Mucosa of rectum (tissue), 2 donors: ENCODE results near the gene CELSR3.

Experiments used
- H3K27ac ChIP-seq, 2 donors: one replicate each; pipeline ENCODE4 v1.7.0; 2013; ENCODE audit warnings: inconsistent platforms in 2 of 2, low read depth in 2 of 2, low read length in 2 of 2
- H3K27me3 ChIP-seq, 2 donors: one replicate each; pipeline ENCODE4 v1.7.0; 2013; ENCODE audit warnings: low read length in 2 of 2; ENCODE audit not compliant: control insufficient read depth in 2 of 2, insufficient read depth in 2 of 2
- H3K36me3 ChIP-seq, 2 donors: one replicate each; pipeline ENCODE4 v1.7.0; 2013; ENCODE audit warnings: low read length in 2 of 2; ENCODE audit not compliant: control insufficient read depth in 2 of 2, insufficient read depth in 2 of 2
- H3K4me1 ChIP-seq, 2 donors: one replicate each; pipeline ENCODE4 v1.7.0; 2013; ENCODE audit warnings: low read length in 2 of 2, mild to moderate bottlenecking in 1 of 2; ENCODE audit not compliant: control insufficient read depth in 2 of 2, insufficient read depth in 2 of 2
- H3K4me3 ChIP-seq, 2 donors: one replicate each; pipeline ENCODE4 v1.7.0; 2013; ENCODE audit warnings: low read length in 2 of 2
- H3K9ac ChIP-seq, 2 donors: one replicate each; pipeline ENCODE4 v1.7.0; 2013; ENCODE audit warnings: low read length in 2 of 2, low read depth in 1 of 2, mild to moderate bottlenecking in 1 of 2
- H3K9me3 ChIP-seq, 2 donors: one replicate each; pipeline ENCODE4 v1.7.0; 2013; ENCODE audit warnings: low read length in 2 of 2; ENCODE audit not compliant: control insufficient read depth in 2 of 2
- donor health status: healthy.
- donor health status: Normal muscosa, but diverticular disease.

The CELSR3 gene

GRCh38 chr3:48696156-48696555, 33.5 kb upstream of the CELSR3 start:
- H3K4me1 ChIP-seq: peaks cover 7 to 13% of the 10 kb centered on the region in 2 donors

GRCh38 chr3:48695393-48695753, 32.7 kb upstream of the CELSR3 start:
- Histone ChIP-seq H3K9ac (peak overlapping the region; percentile 49 to 52), H3K4me1 (peaks cover 7 to 13% of the 10 kb centered on the region in 2 donors)

More at GRCh38 chr3:48696156-48696555, 33.5 kb upstream of the CELSR3 start:
- no peak overlapping the region for H3K27ac ChIP-seq
- H3K9me3 ChIP-seq: no peaks in the 10 kb centered on the region
- H3K9ac ChIP-seq: no peak overlapping the region
- H3K4me3 ChIP-seq: no peak overlapping the region
- no peaks in the 10 kb centered on the region for H3K27me3 ChIP-seq
- H3K36me3 ChIP-seq: peaks cover 49 to 68% of the 10 kb centered on the region in 2 donors

GRCh38 chr3:48694610-48695392, 32.1 kb upstream of the CELSR3 start:
- H3K27me3 ChIP-seq: no peaks in the 10 kb centered on the region
- H3K4me1 ChIP-seq: peaks cover 4 to 13% of the 10 kb centered on the region in 2 donors
- H3K9ac ChIP-seq: peak overlapping the region; percentile 49 to 52
- peak overlapping the region; percentile 68 to 79 for H3K27ac ChIP-seq
- peaks cover 59 to 76% of the 10 kb centered on the region in 2 donors for H3K36me3 ChIP-seq
- no peaks in the 10 kb centered on the region for H3K9me3 ChIP-seq
- H3K4me3 ChIP-seq: peak overlapping the region; percentile 36 to 48

More at GRCh38 chr3:48695393-48695753, 32.7 kb upstream of the CELSR3 start:
- Histone ChIP-seq H3K36me3 (peaks cover 55 to 73% of the 10 kb centered on the region in 2 donors), H3K4me3 (peak overlapping the region; percentile 36 to 48), H3K27me3 (no peaks in the 10 kb centered on the region), H3K9me3 (no peaks in the 10 kb centered on the region), H3K27ac (peak overlapping the region; percentile 68 to 79)

- Histone ChIP-seq H3K27ac (no peak overlapping the region), H3K27me3 (no peaks in the 10 kb centered on the region), H3K36me3 (peaks cover 65 to 76% of the 10 kb centered on the region in 2 donors), H3K4me3 (no peak overlapping the region), H3K4me1 (peaks cover 4 to 13% of the 10 kb centered on the region in 2 donors), H3K9me3 (no peaks in the 10 kb centered on the region), H3K9ac (no peak overlapping the region)
These were observed 31.1 kb upstream of the CELSR3 start for GRCh38 chr3:48693826-48694225.

- Histone ChIP-seq H3K9ac (no peak overlapping the region), H3K27ac (no peak overlapping the region), H3K4me1 (peaks cover 4 to 13% of the 10 kb centered on the region in 2 donors), H3K9me3 (no peaks in the 10 kb centered on the region), H3K36me3 (peaks cover 71 to 81% of the 10 kb centered on the region in 2 donors), H3K4me3 (no peak overlapping the region), H3K27me3 (no peaks in the 10 kb centered on the region)
These were observed 29.9 kb upstream of the CELSR3 start for GRCh38 chr3:48692551-48692950.

- H3K36me3 ChIP-seq: peaks cover 70 to 79% of the 10 kb centered on the region in 2 donors
- H3K4me1 ChIP-seq: peaks cover 4 to 20% of the 10 kb centered on the region in 2 donors
- no peaks in the 10 kb centered on the region for H3K27me3 ChIP-seq
- no peak overlapping the region for H3K9ac ChIP-seq
- H3K4me3 ChIP-seq: no peak overlapping the region
- no peaks in the 10 kb centered on the region for H3K9me3 ChIP-seq
- no peak overlapping the region for H3K27ac ChIP-seq
These were observed 28.3 kb upstream of the CELSR3 start for GRCh38 chr3:48690846-48691458.

GRCh38 chr3:48689384-48689783, 26.7 kb upstream of the CELSR3 start:
- Histone ChIP-seq H3K27ac (no peak overlapping the region), H3K4me3 (no peak overlapping the region), H3K9ac (no peak overlapping the region), H3K4me1 (peaks cover 6 to 19% of the 10 kb centered on the region in 2 donors), H3K9me3 (no peaks in the 10 kb centered on the region), H3K36me3 (peaks cover 60 to 69% of the 10 kb centered on the region in 2 donors), H3K27me3 (no peaks in the 10 kb centered on the region)

GRCh38 chr3:48688737-48689075, 26.0 kb upstream of the CELSR3 start:
- Histone ChIP-seq H3K36me3 (peaks cover 54 to 62% of the 10 kb centered on the region in 2 donors), H3K4me3 (no peak overlapping the region), H3K27me3 (no peaks in the 10 kb centered on the region), H3K9me3 (no peaks in the 10 kb centered on the region), H3K27ac (no peak overlapping the region), H3K4me1 (peaks cover 13 to 26% of the 10 kb centered on the region in 2 donors), H3K9ac (no peak overlapping the region)

- no peak overlapping the region for H3K27ac ChIP-seq
- H3K4me1 ChIP-seq: peaks cover 14 to 31% of the 10 kb centered on the region in 2 donors
- H3K9me3 ChIP-seq: no peaks in the 10 kb centered on the region
- no peak overlapping the region for H3K9ac ChIP-seq
- peaks cover 49 to 57% of the 10 kb centered on the region in 2 donors for H3K36me3 ChIP-seq
- no peaks in the 10 kb centered on the region for H3K27me3 ChIP-seq
- no peak overlapping the region for H3K4me3 ChIP-seq
These were observed 25.5 kb upstream of the CELSR3 start for GRCh38 chr3:48688032-48688736.

GRCh38 chr3:48687220-48687678, 24.6 kb upstream of the CELSR3 start:
- no peak overlapping the region for H3K27ac ChIP-seq
- H3K9me3 ChIP-seq: no peaks in the 10 kb centered on the region
- H3K4me1 ChIP-seq: peaks cover 14 to 32% of the 10 kb centered on the region in 2 donors
- H3K36me3 ChIP-seq: peaks cover 41 to 54% of the 10 kb centered on the region in 2 donors
- H3K4me3 ChIP-seq: no peak overlapping the region
- H3K9ac ChIP-seq: no peak overlapping the region
- H3K27me3 ChIP-seq: no peaks in the 10 kb centered on the region
